HG02588 (cell line): ENCODE results near the gene GALNT7.

Source experiments
- ATAC-seq: cut with Tn5 transposase; IDR thresholded peaks from one replicate; pipeline ENCODE4 v1.9.1; 2021; ENCODE audit warnings: mild to moderate bottlenecking, moderate library complexity; ENCODE audit not compliant: unreplicated experiment

Gene GALNT7

GRCh38 chr4:173259310-173259709, 90.7 kb downstream of the GALNT7 start:
- no peak for ATAC-seq

GRCh38 chr4:173261052-173261451, 92.4 kb downstream of the GALNT7 start:
- no peak for ATAC-seq

- ATAC-seq = no peak
Observed at GRCh38 chr4:173262375-173262774, 93.8 kb downstream of the GALNT7 start.

- ATAC-seq = no peak
Observed at GRCh38 chr4:173264245-173264644, 95.6 kb downstream of the GALNT7 start.

- peak; percentile 76 for ATAC-seq
Observed at GRCh38 chr4:173264684-173265185, 96.1 kb downstream of the GALNT7 start.

GRCh38 chr4:173265751-173266150, 97.1 kb downstream of the GALNT7 start:
- no peak for ATAC-seq

GRCh38 chr4:173267711-173268110, 99.1 kb downstream of the GALNT7 start:
- no peak for ATAC-seq

- ATAC-seq = no peak
Observed at GRCh38 chr4:173269280-173269679, 100.7 kb downstream of the GALNT7 start.

GRCh38 chr4:173270312-173271027, 101.9 kb downstream of the GALNT7 start:
- ATAC-seq = no peak

- ATAC-seq = no peak
Observed at GRCh38 chr4:173272314-173272713, 103.7 kb downstream of the GALNT7 start.

- no peak for ATAC-seq
Observed at GRCh38 chr4:173272996-173273395, 104.4 kb downstream of the GALNT7 start.

- no peak for ATAC-seq
Observed at GRCh38 chr4:173273941-173274340, 105.3 kb downstream of the GALNT7 start.

- ATAC-seq = no peak
Observed at GRCh38 chr4:173274744-173275143, 106.1 kb downstream of the GALNT7 start.

GRCh38 chr4:173275150-173275549, 106.5 kb downstream of the GALNT7 start:
- no peak for ATAC-seq

GRCh38 chr4:173277340-173277739, 108.7 kb downstream of the GALNT7 start:
- no peak for ATAC-seq

- ATAC-seq = no peak
Observed at GRCh38 chr4:173280998-173281397, 112.4 kb downstream of the GALNT7 start.

GRCh38 chr4:173281406-173282255, 113.0 kb downstream of the GALNT7 start:
- ATAC-seq = no peak

GRCh38 chr4:173282256-173282562, 113.6 kb downstream of the GALNT7 start:
- ATAC-seq = no peak

- ATAC-seq = no peak
Observed at GRCh38 chr4:173282626-173283025, 114.0 kb downstream of the GALNT7 start.

GRCh38 chr4:173284463-173284862, 115.9 kb downstream of the GALNT7 start:
- ATAC-seq = no peak

GRCh38 chr4:173287486-173287885, 118.9 kb downstream of the GALNT7 start:
- no peak for ATAC-seq

- ATAC-seq = peak; percentile 62
Observed at GRCh38 chr4:173288296-173288695, 119.7 kb downstream of the GALNT7 start.
